ENCODE measurements around the gene MUS81.

DNA sequence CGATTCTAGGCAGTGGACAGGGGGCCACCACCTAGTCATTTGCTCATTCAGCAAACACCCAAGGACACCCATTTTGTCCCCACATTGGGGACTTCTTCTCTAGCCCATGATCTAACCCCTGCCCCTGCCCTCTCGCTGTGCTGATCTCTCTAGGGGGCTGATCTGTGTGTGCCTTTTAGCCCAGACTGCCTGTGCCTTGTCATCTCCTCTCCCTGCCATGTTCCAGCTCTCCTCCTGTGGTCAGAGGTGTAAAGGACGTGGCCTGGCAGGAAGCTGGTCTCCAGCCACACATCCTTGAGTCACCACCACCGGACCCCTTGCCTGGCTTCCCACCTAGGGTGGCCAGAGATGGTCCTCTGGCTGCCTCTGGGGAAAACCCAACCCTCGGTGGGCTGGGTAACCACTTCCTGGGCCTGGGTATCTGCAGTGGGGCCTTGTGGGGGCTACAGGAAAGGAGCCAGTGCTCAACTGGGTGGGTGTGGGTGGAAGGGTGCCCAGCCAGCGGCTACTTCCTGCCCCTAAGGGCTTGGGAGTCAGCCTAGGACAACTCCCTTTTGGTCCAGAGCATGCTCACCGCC lies 20.7 kb downstream of the MUS81 start:
- TF ChIP-seq, protein P1, sequence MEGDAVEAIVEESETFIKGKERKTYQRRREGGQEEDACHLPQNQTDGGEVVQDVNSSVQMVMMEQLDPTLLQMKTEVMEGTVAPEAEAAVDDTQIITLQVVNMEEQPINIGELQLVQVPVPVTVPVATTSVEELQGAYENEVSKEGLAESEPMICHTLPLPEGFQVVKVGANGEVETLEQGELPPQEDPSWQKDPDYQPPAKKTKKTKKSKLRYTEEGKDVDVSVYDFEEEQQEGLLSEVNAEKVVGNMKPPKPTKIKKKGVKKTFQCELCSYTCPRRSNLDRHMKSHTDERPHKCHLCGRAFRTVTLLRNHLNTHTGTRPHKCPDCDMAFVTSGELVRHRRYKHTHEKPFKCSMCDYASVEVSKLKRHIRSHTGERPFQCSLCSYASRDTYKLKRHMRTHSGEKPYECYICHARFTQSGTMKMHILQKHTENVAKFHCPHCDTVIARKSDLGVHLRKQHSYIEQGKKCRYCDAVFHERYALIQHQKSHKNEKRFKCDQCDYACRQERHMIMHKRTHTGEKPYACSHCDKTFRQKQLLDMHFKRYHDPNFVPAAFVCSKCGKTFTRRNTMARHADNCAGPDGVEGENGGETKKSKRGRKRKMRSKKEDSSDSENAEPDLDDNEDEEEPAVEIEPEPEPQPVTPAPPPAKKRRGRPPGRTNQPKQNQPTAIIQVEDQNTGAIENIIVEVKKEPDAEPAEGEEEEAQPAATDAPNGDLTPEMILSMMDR (IDR thresholded peaks at IDR 0.05; ENCODE audit: extremely low read depth in 1 of 2, insufficient read depth in 1 of 2, low read depth in 1 of 2, low read length in 2 of 2) = no peak
- TF ChIP-seq POLR2AphosphoS5 (IDR thresholded peaks at IDR 0.05; ENCODE audit: insufficient read depth, low read depth, low read length) (no peak), POLR2A (IDR thresholded peaks at IDR 0.05; ENCODE audit: low read depth, low read length) (no peak)

All from endothelial cell of umbilical vein (primary cell).